ENCODE measurements around the gene ICAM5. TPM values are rescaled to one million over a fixed set of nuclear protein-coding genes. Genes with fewer than 3 reads are reported as not detected.

Gene ICAM5
- total and polyA plus RNA-seq, 9 of the 15 experiments (the other 6 are each of a cell fraction or from before 2014, with no cell fraction given), result 0.10 to 114 (median 13.7) TPM

GRCh38 chr19:10332965-10333757 is 43.4 kb downstream of the ICAM5 start, which contains the start of gene RAVER1 (continued):
- peak; percentile 42; the same call in 1 of the 2 replicates for TF ChIP-seq PKNOX1 (IDR thresholded peaks at IDR 0.05)
- peak; percentile 52; the same call in 1 of the 2 replicates for TF ChIP-seq ZEB2 (IDR thresholded peaks at IDR 0.05)
- no peak for TF ChIP-seq NR4A1 (CRISPR knock-in tag; IDR thresholded peaks at IDR 0.05)
- no peak; the same call in 1 of the 2 replicates for TF ChIP-seq NR4A1 (tag; IDR thresholded peaks at IDR 0.05)

- in situ Hi-C loops (cut with MboI) (no loop called here), intact Hi-C loops (cut with micrococcal nuclease) (loop anchor here (1.0 to 2.0 kb wide), 5 partner anchors 45 to 247 kb away; partner anchors contain the start of genes ICAM1, ICAM5, SHFL and TYK2)
- BruUV-seq (replicated peaks), result TSS peak; percentile 93
- peak in 2 of 4 experiments; percentile 64 to 81 for DNase-seq (ENCODE audit: extremely low read depth in 1 of 4, low spot score in 3 of 4)
- peak; percentile 37 for ATAC-seq
- CTCF ChIA-PET (ENCODE audit: low intra/inter-chr PET ratio), result no interaction called here
- Histone ChIP-seq H3K9ac (ENCODE audit: insufficient read depth in 1 of 2, low read depth in 2 of 2, low read length in 2 of 2) (peak overlapping the region; percentile 96 to 99), H2AFZ (ENCODE audit: low read depth, low read length) (peak overlapping the region; percentile 80), H3K79me2 (ENCODE audit: control insufficient read depth, insufficient read depth, low read length) (peaks cover 64% of the 10 kb centered on the region), H3K27me3 (ENCODE audit: control insufficient read depth in 2 of 2, insufficient read depth in 2 of 2, low read length in 2 of 2) (no peaks in the 10 kb centered on the region), H3K27ac (ENCODE audit: extremely low read depth, low read depth, low read length) (peak overlapping the region; percentile 98), H3K9me3 (replicated peaks; ENCODE audit: control insufficient read depth, insufficient read depth, low read depth, low read length) (no peaks in the 10 kb centered on the region), H3K4me1 (replicated peaks in 1 of 2; ENCODE audit: control insufficient read depth in 2 of 2, insufficient read depth in 2 of 2, low read length in 2 of 2) (peaks cover 15 to 47% of the 10 kb centered on the region in 2 experiments; a peak in 4 of 5 replicates), H3K9me1 (ENCODE audit: control insufficient read depth, insufficient read depth, low read length) (no peaks in the 10 kb centered on the region), H3K4me2 (ENCODE audit: insufficient read depth, low read length) (peak overlapping the region; percentile 92), H3K36me3 (ENCODE audit: control insufficient read depth, insufficient read depth, low read length) (peaks cover 32% of the 10 kb centered on the region), H4K20me1 (replicated peaks; ENCODE audit: control insufficient read depth, insufficient read depth, low read length) (peaks cover 10% of the 10 kb centered on the region; the same call in 1 of the 2 replicates), H3K4me3 (peak overlapping the region; percentile 93)
- WGBS (ENCODE audit: insufficient coverage, low coverage, missing lambda C conversion rate), result 1% methylated on average over 44 of the region's 44 CpGs
- POLR2A ChIA-PET, result interaction anchor here (0.6 to 3.9 kb wide), 16 partner anchors 10 to 75 kb away, joined by 3 to 29 read pairs (median 6); partner anchors contain the start of genes FDX2, ICAM5 and TYK2
- no peak for FAIRE-seq
- TF ChIP-seq GATA2 (CRISPR knock-in tag; IDR thresholded peaks at IDR 0.05), result peak; percentile 63
- TF ChIP-seq, protein P1, sequence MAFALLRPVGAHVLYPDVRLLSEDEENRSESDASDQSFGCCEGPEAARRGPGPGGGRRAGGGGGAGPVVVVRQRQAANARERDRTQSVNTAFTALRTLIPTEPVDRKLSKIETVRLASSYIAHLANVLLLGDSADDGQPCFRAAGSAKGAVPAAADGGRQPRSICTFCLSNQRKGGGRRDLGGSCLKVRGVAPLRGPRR (CRISPR knock-in tag; IDR thresholded peaks at IDR 0.05), result no peak
- TF ChIP-seq NCOA6 (IDR thresholded peaks at IDR 0.05), result peak; percentile 91
- TF ChIP-seq MYNN (IDR thresholded peaks at IDR 0.05), result no peak
- TF ChIP-seq MYNN (CRISPR knock-in tag; IDR thresholded peaks at IDR 0.05), result no peak
- TF ChIP-seq ATF1 (CRISPR knock-in tag; IDR thresholded peaks at IDR 0.05), result no peak
- 0 out of 2 replicates have a peak, but pooled peaks have one; percentile 0 for TF ChIP-seq ATF1 (tag; IDR thresholded peaks at IDR 0.05)
- TF ChIP-seq ZNF274 (IDR thresholded peaks at IDR 0.05; ENCODE audit: borderline replicate concordance, low read depth, low read length), result no peak
- peak; percentile 72 for TF ChIP-seq ARID1B (IDR thresholded peaks at IDR 0.05)
- TF ChIP-seq TAL1 (IDR thresholded peaks at IDR 0.05), result peak; percentile 77
- TF ChIP-seq, protein P2, sequence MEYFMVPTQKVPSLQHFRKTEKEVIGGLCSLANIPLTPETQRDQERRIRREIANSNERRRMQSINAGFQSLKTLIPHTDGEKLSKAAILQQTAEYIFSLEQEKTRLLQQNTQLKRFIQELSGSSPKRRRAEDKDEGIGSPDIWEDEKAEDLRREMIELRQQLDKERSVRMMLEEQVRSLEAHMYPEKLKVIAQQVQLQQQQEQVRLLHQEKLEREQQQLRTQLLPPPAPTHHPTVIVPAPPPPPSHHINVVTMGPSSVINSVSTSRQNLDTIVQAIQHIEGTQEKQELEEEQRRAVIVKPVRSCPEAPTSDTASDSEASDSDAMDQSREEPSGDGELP (CRISPR knock-in tag; IDR thresholded peaks at IDR 0.05; ENCODE audit: borderline replicate concordance), result peak; percentile 64; the same call in 1 of the 2 replicates
- TF ChIP-seq CBFA2T3 (IDR thresholded peaks at IDR 0.05), result peak; percentile 91
- TF ChIP-seq ZBTB7A (IDR thresholded peaks at IDR 0.05; ENCODE audit: borderline replicate concordance, control insufficient read depth, low read depth, low read length), result peak; percentile 62; the same call in 1 of the 2 replicates
Measured at GRCh38 chr19:10333758-10334587, 44.2 kb downstream of the ICAM5 start.

Data from K562 (cell line).